Mesodermal cell (in vitro differentiated cells): ENCODE measurements around the gene GRSF1.
"Not testable (repeated sequence)": the region's sequence is repeated elsewhere in the genome, so short reads cannot be mapped to it uniquely, and the experiment has no call there.

Source experiments
- H3K27ac ChIP-seq: 2 replicates; pipeline ENCODE4 v1.7.0; 2013; ENCODE audit warnings: mild to moderate bottlenecking, low read depth, low read length, moderate library complexity; ENCODE audit not compliant: severe bottlenecking
- H3K36me3 ChIP-seq: 2 replicates; pipeline ENCODE4 v1.7.1; 2013; ENCODE audit warnings: mild to moderate bottlenecking, low read length, moderate library complexity; ENCODE audit not compliant: control insufficient read depth, insufficient read depth
- H3K4me1 ChIP-seq: one replicate; pipeline ENCODE4 v1.7.1; 2013; ENCODE audit warnings: mild to moderate bottlenecking, low read length; ENCODE audit not compliant: insufficient read depth, control insufficient read depth, poor library complexity, severe bottlenecking
- H3K4me3 ChIP-seq: 2 replicates; pipeline ENCODE4 v1.7.0; 2013; ENCODE audit warnings: low read length, control low read depth, mild to moderate bottlenecking; ENCODE audit not compliant: insufficient read depth, poor library complexity, severe bottlenecking; ENCODE audit errors: extremely low read depth
- H3K9me3 ChIP-seq: 2 replicates; pipeline ENCODE4 v1.7.1; 2013; ENCODE audit warnings: mild to moderate bottlenecking, low read length, moderate library complexity; ENCODE audit not compliant: control insufficient read depth
- WGBS, 2 experiments: methylation state at CpG; one replicate each; pipeline ENCODE4 v1.1.5; 2013; ENCODE audit warnings: missing lambda C conversion rate in 2 of 2; ENCODE audit not compliant: insufficient coverage in 2 of 2; 5-methylcytosine and 5-hydroxymethylcytosine counted together

Gene GRSF1

DNA sequence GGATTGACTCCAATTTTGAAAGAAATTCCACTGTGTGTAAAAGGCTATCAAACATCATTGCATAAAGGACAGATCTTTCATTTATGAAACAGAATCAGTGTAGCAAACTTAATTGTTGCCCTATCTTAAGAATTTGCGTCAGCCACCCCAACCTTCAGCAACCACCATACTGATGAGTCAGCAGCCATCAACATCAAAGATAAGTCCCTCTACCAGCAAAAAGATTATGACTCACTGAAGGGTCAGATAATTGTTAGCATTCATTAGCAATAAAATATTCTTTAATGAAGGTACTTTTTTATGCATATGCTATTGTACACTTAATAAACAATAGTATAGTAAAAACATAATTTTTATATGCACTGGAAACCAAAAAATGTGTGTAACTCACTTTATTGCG lies 15.8 kb upstream of the GRSF1 start:
- H3K4me3 ChIP-seq, result no peak overlapping the region
- H3K4me1 ChIP-seq, result no peaks in the 10 kb centered on the region
- H3K36me3 ChIP-seq, result no peaks in the 10 kb centered on the region
- H3K9me3 ChIP-seq, result no peaks in the 10 kb centered on the region
- 100% methylated on average over 1 of the region's 2 CpGs; no CpG with 5 or more reads in 1 of the 2 experiments for WGBS, 2 experiments
- H3K27ac ChIP-seq, result no peak overlapping the region

GRCh38 chr4:70849291-70849690 lies 9.6 kb upstream of the GRSF1 start:
- Histone ChIP-seq H3K36me3 (no peaks in the 10 kb centered on the region), H3K4me3 (no peak overlapping the region), H3K4me1 (no peaks in the 10 kb centered on the region), H3K9me3 (no peaks in the 10 kb centered on the region), H3K27ac (no peak overlapping the region)
- WGBS, 2 experiments, result 89 to 95% methylated on average over 2 to 3 of the region's 5 CpGs

DNA sequence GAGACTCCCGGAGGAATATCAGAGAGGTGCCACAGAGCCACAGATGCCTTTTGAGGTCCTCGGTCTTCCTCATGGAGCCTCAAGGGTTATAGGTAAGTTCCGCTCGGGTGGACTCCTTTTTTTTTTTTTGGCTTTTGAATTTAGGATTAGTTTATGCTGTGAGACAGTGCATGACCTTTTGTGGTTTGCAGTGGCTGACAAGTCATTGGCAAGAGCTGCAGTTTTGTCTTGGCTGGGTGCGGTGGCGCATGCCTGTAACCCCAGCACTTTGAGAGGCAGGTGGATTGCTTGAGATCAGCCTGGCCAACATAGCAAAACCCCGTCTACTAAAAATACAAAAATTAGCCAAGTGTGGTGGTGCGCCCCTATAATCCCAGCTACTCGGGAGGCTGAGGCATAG lies 4.5 kb upstream of the GRSF1 start:
- Histone ChIP-seq H3K9me3 (no peaks in the 10 kb centered on the region), H3K4me3 (no peak overlapping the region), H3K36me3 (no peaks in the 10 kb centered on the region), H3K27ac (no peak overlapping the region), H3K4me1 (no peaks in the 10 kb centered on the region)
- 98 to 100% methylated on average over 3 to 4 of the region's 9 CpGs for WGBS, 2 experiments

DNA sequence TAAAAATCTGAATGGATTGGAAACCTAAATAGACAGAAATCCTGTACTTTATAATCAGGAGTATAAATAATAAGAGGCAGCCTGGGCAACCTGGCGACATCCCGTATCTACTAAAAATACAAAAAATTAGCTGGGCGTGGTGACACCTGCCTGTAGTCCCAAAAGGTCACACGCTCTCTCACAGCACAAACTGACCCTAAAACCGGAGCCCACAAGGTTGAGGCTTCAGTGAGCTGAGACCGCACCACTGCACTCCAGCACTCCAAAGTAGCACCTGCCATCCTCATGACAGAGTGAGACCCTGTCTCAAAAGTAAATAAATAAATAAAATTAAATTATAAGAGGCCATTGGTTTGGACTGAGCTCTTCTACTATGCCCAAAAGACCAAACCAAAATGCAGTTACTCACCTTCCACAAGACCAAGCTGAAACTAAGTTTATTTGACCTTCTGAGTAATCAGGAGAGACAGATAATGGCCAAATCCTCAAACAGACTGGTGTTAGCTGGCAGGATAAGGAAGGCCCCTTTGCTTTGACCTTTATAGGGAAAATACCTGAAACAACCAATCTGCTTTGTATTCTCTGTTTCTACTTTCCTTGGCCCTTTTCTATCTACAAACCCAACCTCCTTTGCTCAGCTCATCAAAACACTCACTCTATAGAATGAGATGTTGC lies 3.2 kb upstream of the GRSF1 start:
- no peak overlapping the region for H3K4me3 ChIP-seq
- H3K4me1 ChIP-seq, result no peaks in the 10 kb centered on the region
- no peaks in the 10 kb centered on the region for H3K36me3 ChIP-seq
- 94% methylated on average over 3 to 5 of the region's 6 CpGs for WGBS, 2 experiments
- H3K9me3 ChIP-seq, result no peaks in the 10 kb centered on the region
- H3K27ac ChIP-seq, result no peak overlapping the region

- H3K27ac ChIP-seq, result no peak overlapping the region
- no peaks in the 10 kb centered on the region for H3K4me1 ChIP-seq
- WGBS, 2 experiments, result 40 to 100% methylated on average over 1 of the region's 1 CpG
- no peaks in the 10 kb centered on the region for H3K9me3 ChIP-seq
- no peak overlapping the region for H3K4me3 ChIP-seq
- peaks cover 2% of the 10 kb centered on the region for H3K36me3 ChIP-seq
Measured at GRCh38 chr4:70841951-70842350, 2.3 kb upstream of the GRSF1 start.

- no peak overlapping the region for H3K27ac ChIP-seq
- peaks cover 10% of the 10 kb centered on the region for H3K36me3 ChIP-seq
- H3K9me3 ChIP-seq, result no peaks in the 10 kb centered on the region
- H3K4me1 ChIP-seq, result peaks cover 4% of the 10 kb centered on the region
- no peak overlapping the region for H3K4me3 ChIP-seq
Measured at GRCh38 chr4:70841211-70841610, 1.5 kb upstream of the GRSF1 start.

GRCh38 chr4:70840631-70841030 lies 941 bp upstream of the GRSF1 start:
- not testable (repeated sequence) for H3K4me3 ChIP-seq, H3K27ac ChIP-seq, H3K9me3 ChIP-seq, H3K4me1 ChIP-seq
- peaks cover 16% of the 10 kb centered on the region for H3K36me3 ChIP-seq
- WGBS, 2 experiments, result 85 to 92% methylated on average over 10 to 16 of the region's 16 CpGs

DNA sequence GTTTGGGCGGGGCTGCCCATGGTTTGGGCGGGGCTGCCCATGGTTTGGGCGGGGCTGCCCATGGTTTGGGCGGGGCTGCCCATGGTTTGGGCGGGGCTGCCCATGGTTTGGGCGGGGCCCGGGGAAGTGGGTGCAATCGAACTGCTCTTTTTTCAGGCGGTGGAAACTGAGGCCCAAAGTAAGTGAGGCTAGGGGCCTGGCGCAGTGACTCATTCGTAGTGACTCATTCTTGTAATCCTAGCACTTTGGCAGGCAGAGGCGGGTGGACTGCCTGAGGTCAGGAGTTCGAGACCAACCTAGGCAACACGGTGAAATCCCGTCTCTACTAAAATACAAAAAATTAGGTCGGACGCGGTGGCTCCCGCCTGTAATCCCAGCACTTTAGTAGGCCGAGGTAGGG lies 447 bp upstream of the GRSF1 start:
- H3K4me3 ChIP-seq, H3K4me1 ChIP-seq, H3K27ac ChIP-seq, H3K9me3 ChIP-seq: not testable (repeated sequence)
- WGBS, 2 experiments, result 66 to 78% methylated on average over 13 to 15 of the region's 20 CpGs
- peaks cover 18% of the 10 kb centered on the region for H3K36me3 ChIP-seq

DNA sequence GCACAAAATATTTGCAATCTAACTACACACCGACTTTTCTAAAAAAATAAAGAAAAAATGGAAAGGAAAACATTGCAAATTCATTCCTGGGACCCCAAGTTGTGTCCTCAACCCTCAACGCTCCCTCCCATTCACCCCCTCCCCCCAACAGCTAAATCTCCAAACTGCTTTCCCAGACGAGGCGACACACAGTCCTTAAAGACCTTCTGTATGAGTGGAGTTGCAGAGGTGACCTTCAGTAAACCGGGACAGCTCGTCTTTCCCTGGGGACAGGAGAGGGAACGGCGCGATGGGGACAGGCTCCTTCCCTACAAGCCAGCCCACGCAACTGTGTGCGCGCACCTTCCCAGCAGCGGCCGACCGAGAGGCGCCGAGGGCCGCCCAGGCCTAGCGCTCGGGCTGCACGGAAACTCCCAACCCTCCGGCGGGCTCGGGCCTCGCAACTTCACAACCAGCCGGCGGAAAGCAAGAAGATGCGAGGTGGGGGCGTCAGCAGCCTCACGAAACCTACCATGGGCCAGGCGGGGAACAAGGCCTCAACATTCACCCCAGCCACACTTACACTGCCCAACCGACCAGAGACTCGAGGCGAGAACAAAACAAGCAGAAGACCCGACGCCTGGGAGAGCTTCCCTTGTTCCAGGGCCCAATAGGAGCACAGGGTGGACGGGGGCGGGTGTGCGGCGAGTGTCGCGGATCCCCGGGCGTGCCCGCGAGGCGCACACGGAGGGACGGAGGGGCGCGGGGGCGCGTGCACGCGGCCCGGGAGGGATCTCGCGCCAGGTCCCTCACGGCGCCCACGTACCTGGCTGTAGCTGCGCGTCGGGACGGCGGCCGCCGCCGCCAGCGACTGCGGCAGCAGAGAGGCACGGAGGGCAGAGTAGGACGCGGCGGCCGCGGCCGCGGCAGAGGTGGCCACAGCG lies 763 bp downstream of the GRSF1 start:
- Histone ChIP-seq H3K4me3 (peak overlapping the region; percentile 87), H3K9me3 (no peaks in the 10 kb centered on the region), H3K27ac (peak overlapping the region; percentile 89), H3K36me3 (peaks cover 29% of the 10 kb centered on the region), H3K4me1 (peaks cover 4% of the 10 kb centered on the region)
- WGBS, 2 experiments, result 0% methylated on average over 63 to 74 of the region's 80 CpGs

DNA sequence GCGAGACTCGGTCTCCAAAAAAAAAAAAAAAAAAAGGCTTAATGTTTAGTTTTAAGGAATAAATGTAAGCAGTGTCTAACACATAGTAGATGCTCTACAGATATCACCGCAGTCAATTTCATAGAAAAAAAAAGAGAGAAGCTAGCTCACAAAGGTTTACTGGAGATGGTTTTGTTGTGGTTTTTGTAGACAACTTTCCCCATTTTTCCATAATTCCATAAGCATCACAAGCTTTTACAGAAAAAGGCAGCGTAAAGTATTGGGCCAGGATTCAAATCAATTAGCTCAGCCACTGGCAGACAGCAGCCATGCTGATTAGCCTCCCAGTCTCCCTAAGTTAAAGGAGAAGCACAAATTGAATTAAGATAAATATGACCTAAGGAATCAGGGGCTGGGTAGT lies 1.5 kb downstream of the GRSF1 start:
- H3K4me3 ChIP-seq, result peak overlapping the region; percentile 87
- peak overlapping the region; percentile 89 for H3K27ac ChIP-seq
- no peaks in the 10 kb centered on the region for H3K9me3 ChIP-seq
- H3K36me3 ChIP-seq, result peaks cover 36% of the 10 kb centered on the region
- no CpG with 5 or more reads among the region's 4 CpGs for WGBS, 2 experiments
- H3K4me1 ChIP-seq, result peaks cover 4% of the 10 kb centered on the region

- H3K4me1 ChIP-seq, result peaks cover 4% of the 10 kb centered on the region
- H3K9me3 ChIP-seq, result no peaks in the 10 kb centered on the region
- H3K36me3 ChIP-seq, result peaks cover 56% of the 10 kb centered on the region
- no CpG with 5 or more reads among the region's 2 CpGs for WGBS, 2 experiments
- no peak overlapping the region for H3K4me3 ChIP-seq
- H3K27ac ChIP-seq, result no peak overlapping the region
Measured at GRCh38 chr4:70836081-70836480, 3.6 kb downstream of the GRSF1 start.
